ENCODE measurements around the gene PTDSS2.

DNA sequence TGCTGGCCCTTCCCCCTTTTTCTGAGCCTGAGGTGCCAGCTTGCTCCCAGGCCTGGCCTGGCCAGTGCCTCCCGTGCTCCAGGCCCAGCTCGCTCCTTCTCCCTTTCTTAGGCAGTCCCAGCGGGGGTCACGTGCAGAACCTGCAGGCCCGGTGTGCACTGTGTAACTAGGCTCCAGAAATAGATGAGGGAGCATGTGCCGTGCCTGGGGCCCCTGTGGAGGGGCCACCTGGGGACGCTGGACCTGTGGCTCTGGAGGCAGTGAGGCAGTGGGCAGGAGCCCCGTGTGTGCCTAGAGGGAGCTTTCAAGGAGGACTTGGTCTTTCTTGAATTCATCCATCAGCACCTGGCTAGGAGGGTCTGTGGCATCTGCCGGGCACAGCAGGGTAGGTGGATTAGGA, 11.5 kb downstream of the PTDSS2 start:
- TF ChIP-seq CTCF (IDR thresholded peaks at IDR 0.05) = no peak
- TF ChIP-seq POLR2A (IDR thresholded peaks at IDR 0.05) = no peak

Data from heart left ventricle (tissue), 13 donors.